ENCODE results near the gene FUT7.
A peak's percentile ranks its signal among the peaks of the same experiment; 100 is the strongest.

The FUT7 gene

GRCh38 chr9:136992819-136993369 lies 39.0 kb downstream of the FUT7 start:
- Histone ChIP-seq H3K27me3 (no peaks in the 10 kb centered on the region), H3K4me1 (peaks cover 19% of the 10 kb centered on the region), H3K36me3 (peaks cover 12% of the 10 kb centered on the region), H3K9me3 (no peaks in the 10 kb centered on the region), H3K4me3 (ENCODE audit: low read depth, low read length) (peak overlapping the region; percentile 84)
- DNase-seq, result no peak
- TF ChIP-seq CTCF (IDR thresholded peaks at IDR 0.05; ENCODE audit: low read depth, low read length), result no peak

GRCh38 chr9:136991993-136992818 lies 39.7 kb downstream of the FUT7 start, which contains the start of gene PAXX:
Gene PAXX (plus strand): TSS chr9:136992422. CDS start chr9:136992444, 22 bp downstream.
- DNase-seq, result peak; percentile 98
- H3K9me3 ChIP-seq, result no peaks in the 10 kb centered on the region
- no peak for TF ChIP-seq CTCF (IDR thresholded peaks at IDR 0.05; ENCODE audit: low read depth, low read length)
- H3K27me3 ChIP-seq, result no peaks in the 10 kb centered on the region
- H3K4me3 ChIP-seq (ENCODE audit: low read depth, low read length), result peak within 1 kb of the TSS; percentile 84
- peaks cover 12% of the 10 kb centered on the region for H3K36me3 ChIP-seq
- peaks cover 19% of the 10 kb centered on the region for H3K4me1 ChIP-seq

GRCh38 chr9:136990242-136990911 lies 41.5 kb downstream of the FUT7 start:
- no peak for TF ChIP-seq CTCF (IDR thresholded peaks at IDR 0.05; ENCODE audit: low read depth, low read length)
- DNase-seq, result no peak
- Histone ChIP-seq H3K4me3 (ENCODE audit: low read depth, low read length) (no peak overlapping the region), H3K9me3 (no peaks in the 10 kb centered on the region), H3K36me3 (peaks cover 12% of the 10 kb centered on the region), H3K27me3 (no peaks in the 10 kb centered on the region), H3K4me1 (peaks cover 3% of the 10 kb centered on the region; the same call in 1 of the 2 replicates)

GRCh38 chr9:136988872-136989271 lies 43.0 kb downstream of the FUT7 start:
- no peaks in the 10 kb centered on the region for H3K9me3 ChIP-seq
- no peak for DNase-seq
- no peaks in the 10 kb centered on the region; the same call in 1 of the 2 replicates for H3K4me1 ChIP-seq
- H3K36me3 ChIP-seq, result peaks cover 5% of the 10 kb centered on the region
- H3K4me3 ChIP-seq (ENCODE audit: low read depth, low read length), result no peak overlapping the region
- no peak for TF ChIP-seq CTCF (IDR thresholded peaks at IDR 0.05; ENCODE audit: low read depth, low read length)
- no peaks in the 10 kb centered on the region for H3K27me3 ChIP-seq

- Histone ChIP-seq H3K4me3 (ENCODE audit: low read depth, low read length) (no peak overlapping the region), H3K36me3 (no peaks in the 10 kb centered on the region), H3K4me1 (peaks cover 20% of the 10 kb centered on the region), H3K9me3 (no peaks in the 10 kb centered on the region), H3K27me3 (no peaks in the 10 kb centered on the region)
- DNase-seq, result no peak
- TF ChIP-seq CTCF (IDR thresholded peaks at IDR 0.05; ENCODE audit: low read depth, low read length), result no peak
Measured at GRCh38 chr9:136985853-136986252, 46.0 kb downstream of the FUT7 start.
